ENCODE results near the gene TENM3. TPM values are rescaled to one million over a fixed set of nuclear protein-coding genes. Genes with fewer than 3 reads are reported as not detected.

The TENM3 gene
- total RNA-seq, 2 experiments from 2014 or later = not detected

DNA sequence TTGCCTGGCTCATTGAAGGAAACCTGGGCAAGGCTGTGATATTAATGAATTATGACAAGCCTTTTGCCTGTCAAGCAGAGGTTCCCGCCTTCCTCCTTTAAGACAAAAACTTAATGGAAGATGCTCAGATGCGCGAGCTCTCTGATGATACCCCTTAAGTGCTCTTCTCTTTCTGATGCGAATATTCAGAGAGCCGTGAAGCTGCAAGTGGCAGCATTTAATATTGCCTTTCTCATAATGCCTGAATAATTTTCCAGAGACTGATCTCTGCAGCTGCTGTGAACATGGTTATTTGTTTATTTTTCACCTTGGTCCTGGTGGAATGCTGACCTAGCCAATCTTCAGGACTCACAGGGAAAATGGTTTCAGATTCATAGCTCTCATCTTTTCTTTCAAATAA is 251.8 kb downstream of the TENM3 start:
- Mint-ChIP-seq H3K27me3 (ENCODE audit: low read depth) (peaks cover 9% of the 10 kb centered on the region), H3K27ac (no peak overlapping the region), H3K9me3 (ENCODE audit: insufficient read depth) (no peaks in the 10 kb centered on the region), H3K4me3 (no peak overlapping the region), H3K4me1 (ENCODE audit: low read depth) (peaks cover 4% of the 10 kb centered on the region), H3K36me3 (ENCODE audit: low read depth) (no peaks in the 10 kb centered on the region)
- ATAC-seq = no peak
- POLR2A ChIA-PET = no interaction called here
- DNase-seq = no peak
- CTCF ChIA-PET = interaction anchor here (0.7 kb wide), 1 partner anchor 11 kb away, joined by 3 read pairs; no protein-coding TSS in a partner anchor

DNA sequence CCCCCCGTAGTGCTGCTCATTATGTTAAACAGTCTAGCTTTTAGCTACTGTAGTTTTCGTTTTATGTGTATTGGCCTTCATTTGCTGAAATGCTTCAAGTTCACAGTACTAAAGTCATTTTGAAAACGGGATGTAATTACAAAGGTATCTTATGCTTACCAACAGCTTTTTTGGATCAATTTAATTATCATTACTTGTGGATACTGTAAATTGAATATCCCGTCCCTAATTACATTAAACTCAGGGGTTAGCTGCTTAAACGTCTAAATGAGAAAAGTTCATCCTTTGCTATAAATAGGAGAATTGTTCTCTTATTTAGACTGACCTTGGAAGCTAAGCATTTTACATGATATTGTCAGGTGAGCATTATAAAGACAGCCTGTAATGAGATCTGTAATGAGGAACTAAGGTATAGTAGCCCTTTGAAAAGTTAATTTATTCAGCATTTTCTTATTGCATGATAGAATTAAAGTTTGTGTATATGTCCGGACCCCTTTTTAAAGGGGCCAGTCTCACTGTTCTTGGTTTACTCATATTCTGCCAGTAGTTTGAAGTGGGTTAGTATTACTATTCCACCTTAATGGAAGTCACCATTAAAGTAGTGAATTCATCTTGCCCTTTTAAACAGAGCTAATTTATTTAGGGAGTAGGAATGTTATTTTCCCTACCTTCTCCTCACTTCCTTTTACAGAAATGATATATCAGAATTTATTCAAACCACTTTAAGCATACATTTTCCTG is 252.6 kb downstream of the TENM3 start:
- Mint-ChIP-seq H3K27ac (no peak overlapping the region), H3K9me3 (ENCODE audit: insufficient read depth) (no peaks in the 10 kb centered on the region), H3K4me3 (no peak overlapping the region), H3K27me3 (ENCODE audit: low read depth) (peaks cover 6% of the 10 kb centered on the region), H3K36me3 (ENCODE audit: low read depth) (no peaks in the 10 kb centered on the region), H3K4me1 (ENCODE audit: low read depth) (peaks cover 4% of the 10 kb centered on the region)
- ATAC-seq = no peak
- DNase-seq = no peak
- ChIA-PET CTCF (interaction anchor here (0.7 to 1.1 kb wide), 3 partner anchors 9 to 108 kb away, joined by 3 read pairs; no protein-coding TSS in a partner anchor), POLR2A (no interaction called here)

DNA sequence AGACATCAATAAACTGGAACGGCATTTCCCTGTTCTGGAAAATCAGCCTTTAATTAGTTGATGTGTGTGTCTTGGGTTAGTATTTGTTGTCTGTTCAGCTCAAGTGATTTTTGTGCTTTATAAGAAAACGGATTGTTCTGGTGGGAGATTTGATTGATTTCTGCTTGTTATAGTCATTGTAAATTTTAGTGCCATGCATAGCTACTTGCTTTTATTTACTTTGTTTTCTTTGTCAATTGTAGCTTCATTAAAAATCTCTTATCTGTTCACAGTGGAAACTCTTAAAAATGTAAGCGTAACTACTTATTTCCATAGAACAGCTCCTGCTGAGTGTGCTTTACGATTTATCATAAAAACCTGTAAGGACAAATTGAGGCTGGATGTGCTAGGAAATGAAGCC is 253.2 kb downstream of the TENM3 start:
- Mint-ChIP-seq H3K27ac (no peak overlapping the region), H3K4me3 (no peak overlapping the region), H3K27me3 (ENCODE audit: low read depth) (peaks cover 6% of the 10 kb centered on the region), H3K36me3 (ENCODE audit: low read depth) (no peaks in the 10 kb centered on the region), H3K9me3 (ENCODE audit: insufficient read depth) (no peaks in the 10 kb centered on the region), H3K4me1 (ENCODE audit: low read depth) (peaks cover 4% of the 10 kb centered on the region)
- ChIA-PET CTCF (interaction anchor here (0.7 to 1.1 kb wide), 2 partner anchors 10 to 107 kb away, joined by 3 read pairs; no protein-coding TSS in a partner anchor), POLR2A (no interaction called here)
- ATAC-seq (no peak), DNase-seq (no peak)

DNA sequence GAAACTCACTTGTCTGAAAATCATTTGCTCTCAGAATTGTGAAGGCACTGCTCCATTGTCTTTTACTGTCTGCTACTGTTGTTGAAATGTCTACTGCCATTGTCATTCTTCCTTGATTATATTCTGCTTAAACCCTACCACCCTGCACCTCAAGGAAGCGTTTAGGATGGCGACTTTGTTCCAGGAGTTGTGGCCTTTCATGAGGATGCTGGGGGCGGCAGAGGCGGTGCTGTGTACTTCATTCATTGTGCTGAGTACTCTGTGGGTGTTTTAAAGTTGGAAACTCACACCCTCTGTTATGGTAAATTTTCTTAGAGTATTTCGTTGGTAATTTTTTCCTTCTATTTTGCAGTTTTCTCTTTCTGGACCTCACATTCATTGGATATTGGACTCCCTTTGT is 258.9 kb downstream of the TENM3 start:
- Mint-ChIP-seq H3K27me3 (ENCODE audit: low read depth) (no peaks in the 10 kb centered on the region), H3K27ac (no peak overlapping the region), H3K9me3 (ENCODE audit: insufficient read depth) (no peaks in the 10 kb centered on the region), H3K36me3 (ENCODE audit: low read depth) (no peaks in the 10 kb centered on the region), H3K4me1 (ENCODE audit: low read depth) (no peaks in the 10 kb centered on the region), H3K4me3 (no peak overlapping the region)
- ChIA-PET CTCF (no interaction called here), POLR2A (no interaction called here)
- ATAC-seq = no peak
- DNase-seq = no peak

DNA sequence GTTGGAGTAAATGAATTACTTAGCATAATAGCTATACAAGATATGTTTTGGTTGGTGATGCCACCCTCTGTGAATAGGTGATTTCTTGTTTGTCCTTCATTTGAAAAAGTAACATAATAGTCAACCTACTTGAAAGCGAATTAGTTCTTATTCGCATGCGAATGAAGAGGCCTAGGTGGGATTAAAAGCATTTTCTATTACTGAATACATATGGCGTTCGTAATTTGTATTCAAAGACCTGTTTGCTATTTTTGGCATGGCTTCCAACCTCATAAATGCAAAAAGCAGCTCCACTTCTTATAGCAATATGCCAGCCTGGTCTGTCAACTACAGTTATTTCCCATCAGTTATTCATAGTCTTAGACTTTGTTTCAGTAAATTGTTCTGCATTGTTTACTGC is 261.3 kb downstream of the TENM3 start:
- H3K27me3 Mint-ChIP-seq (ENCODE audit: low read depth) = no peaks in the 10 kb centered on the region

DNA sequence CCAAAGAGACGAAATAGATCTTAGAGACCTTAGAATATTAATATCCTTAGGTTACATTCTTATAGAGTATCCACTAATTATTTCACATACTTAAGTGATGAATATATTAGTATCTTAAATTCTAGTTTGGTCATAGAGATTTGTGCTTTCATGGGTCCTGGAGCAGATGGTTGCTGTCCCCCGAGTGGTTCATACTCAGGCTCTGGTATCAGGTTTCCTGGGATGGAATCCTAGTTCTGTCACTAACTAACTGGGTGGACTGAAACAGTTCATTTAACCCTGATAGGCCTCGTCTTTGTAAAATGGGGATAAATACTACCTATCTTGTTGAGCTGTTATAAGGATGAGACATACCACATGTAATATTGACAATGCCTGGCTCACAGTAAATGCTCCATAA is 264.6 kb downstream of the TENM3 start:
- no peak for ATAC-seq
- Mint-ChIP-seq H3K27me3 (ENCODE audit: low read depth) (peaks cover 2% of the 10 kb centered on the region), H3K9me3 (ENCODE audit: insufficient read depth) (no peaks in the 10 kb centered on the region), H3K4me3 (no peak overlapping the region), H3K27ac (no peak overlapping the region), H3K4me1 (ENCODE audit: low read depth) (no peaks in the 10 kb centered on the region), H3K36me3 (ENCODE audit: low read depth) (no peaks in the 10 kb centered on the region)
- no peak for DNase-seq
- POLR2A ChIA-PET = no interaction called here
- CTCF ChIA-PET = no interaction called here

More for the DNA sequence above, 261.3 kb downstream of the TENM3 start:
- Mint-ChIP-seq H3K27ac (no peak overlapping the region), H3K4me3 (no peak overlapping the region), H3K4me1 (ENCODE audit: low read depth) (no peaks in the 10 kb centered on the region), H3K9me3 (ENCODE audit: insufficient read depth) (no peaks in the 10 kb centered on the region), H3K36me3 (ENCODE audit: low read depth) (no peaks in the 10 kb centered on the region)
- ChIA-PET CTCF (no interaction called here), POLR2A (no interaction called here)
- no peak for ATAC-seq
- no peak for DNase-seq

DNA sequence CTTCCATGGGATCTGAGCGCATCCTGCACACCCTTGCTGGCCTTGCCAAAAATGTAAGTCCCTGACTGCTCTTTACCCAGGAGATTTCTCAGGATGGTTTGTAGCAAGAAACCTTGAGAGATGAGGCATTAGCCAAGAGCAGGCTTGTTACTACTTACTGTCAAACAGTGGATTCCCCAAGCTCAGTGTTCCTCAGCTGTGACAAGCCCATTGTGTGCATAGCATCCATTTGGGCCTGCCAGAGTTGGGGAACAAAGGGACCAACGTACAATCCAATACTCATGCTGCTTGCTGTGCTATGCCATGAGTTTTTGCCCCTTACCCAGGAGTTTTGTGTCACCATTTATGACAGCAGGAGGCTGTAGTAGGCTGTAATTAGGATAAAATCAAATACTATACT is 267.6 kb downstream of the TENM3 start:
- H3K4me1 Mint-ChIP-seq (ENCODE audit: low read depth) = no peaks in the 10 kb centered on the region
- H3K36me3 Mint-ChIP-seq (ENCODE audit: low read depth) = no peaks in the 10 kb centered on the region
- DNase-seq (no peak), ATAC-seq (no peak)
- POLR2A ChIA-PET = no interaction called here
- H3K4me3 Mint-ChIP-seq = no peak overlapping the region
- no peaks in the 10 kb centered on the region for H3K9me3 Mint-ChIP-seq (ENCODE audit: insufficient read depth)
- H3K27ac Mint-ChIP-seq = no peak overlapping the region
- CTCF ChIA-PET = no interaction called here
- H3K27me3 Mint-ChIP-seq (ENCODE audit: low read depth) = peaks cover 2% of the 10 kb centered on the region

DNA sequence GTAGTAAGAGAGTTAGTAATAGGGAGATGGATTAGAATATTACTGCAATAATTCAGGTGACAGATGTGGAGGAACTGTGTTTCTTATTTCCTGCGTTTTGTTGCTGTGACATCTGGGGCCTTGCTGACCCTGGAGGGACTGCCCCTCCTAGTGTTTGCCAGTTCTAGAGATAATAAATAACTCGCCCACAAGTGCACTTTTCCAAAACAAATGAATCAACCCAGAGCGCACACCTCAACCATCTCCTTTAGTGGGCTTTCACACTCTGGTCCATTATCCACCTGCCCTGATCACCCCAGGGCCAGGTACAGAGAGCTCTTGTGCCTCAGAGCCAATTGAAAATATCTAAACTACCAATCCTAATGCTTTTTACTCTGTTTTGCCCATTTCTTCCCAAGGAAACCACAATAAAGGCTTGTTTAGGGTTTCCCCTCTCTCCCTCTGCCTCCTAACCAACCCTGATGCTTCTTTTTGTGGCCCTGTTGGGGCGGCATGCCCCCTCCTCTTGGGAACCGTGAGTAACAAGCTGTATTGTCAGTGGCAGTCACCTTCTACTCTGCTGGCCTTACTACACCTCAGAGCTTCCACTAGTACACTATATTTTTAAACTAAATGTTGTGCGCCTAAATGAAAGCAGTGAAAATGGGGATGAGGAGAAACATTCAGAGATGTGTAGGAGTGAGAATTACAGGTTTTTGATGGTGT is 270.5 kb downstream of the TENM3 start:
- no peak for ATAC-seq
- H3K27ac Mint-ChIP-seq = no peak overlapping the region
- H3K4me1 Mint-ChIP-seq (ENCODE audit: low read depth) = no peaks in the 10 kb centered on the region
- POLR2A ChIA-PET = no interaction called here
- no peaks in the 10 kb centered on the region for H3K36me3 Mint-ChIP-seq (ENCODE audit: low read depth)
- CTCF ChIA-PET = no interaction called here
- peaks cover 2% of the 10 kb centered on the region for H3K27me3 Mint-ChIP-seq (ENCODE audit: low read depth)
- no peak overlapping the region for H3K4me3 Mint-ChIP-seq
- DNase-seq = no peak
- no peaks in the 10 kb centered on the region for H3K9me3 Mint-ChIP-seq (ENCODE audit: insufficient read depth)

DNA sequence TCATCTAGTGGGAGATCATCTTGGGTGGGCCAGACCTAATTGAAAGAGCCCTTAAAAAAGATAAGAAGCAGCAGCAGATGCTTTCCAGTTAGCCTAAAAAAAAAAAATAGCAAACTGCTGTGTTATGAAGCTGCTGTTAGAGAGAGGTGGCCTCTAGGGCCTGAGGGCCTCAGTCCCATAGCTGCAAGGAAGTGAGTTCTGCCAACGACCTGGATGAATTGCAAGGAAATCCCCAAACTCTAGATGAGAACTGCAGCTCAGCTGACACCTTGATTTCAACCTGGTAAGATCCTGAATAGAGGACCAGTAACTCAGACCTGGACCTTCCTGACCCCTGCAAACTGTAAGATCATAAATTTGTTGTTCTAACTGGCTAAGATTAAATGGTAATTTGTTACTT is 275.2 kb downstream of the TENM3 start:
- POLR2A ChIA-PET = no interaction called here
- CTCF ChIA-PET = no interaction called here
- Mint-ChIP-seq H3K4me1 (ENCODE audit: low read depth) (no peaks in the 10 kb centered on the region), H3K27ac (no peak overlapping the region), H3K4me3 (no peak overlapping the region), H3K27me3 (ENCODE audit: low read depth) (no peaks in the 10 kb centered on the region), H3K9me3 (ENCODE audit: insufficient read depth) (no peaks in the 10 kb centered on the region), H3K36me3 (ENCODE audit: low read depth) (no peaks in the 10 kb centered on the region)
- ATAC-seq (no peak), DNase-seq (no peak)

DNA sequence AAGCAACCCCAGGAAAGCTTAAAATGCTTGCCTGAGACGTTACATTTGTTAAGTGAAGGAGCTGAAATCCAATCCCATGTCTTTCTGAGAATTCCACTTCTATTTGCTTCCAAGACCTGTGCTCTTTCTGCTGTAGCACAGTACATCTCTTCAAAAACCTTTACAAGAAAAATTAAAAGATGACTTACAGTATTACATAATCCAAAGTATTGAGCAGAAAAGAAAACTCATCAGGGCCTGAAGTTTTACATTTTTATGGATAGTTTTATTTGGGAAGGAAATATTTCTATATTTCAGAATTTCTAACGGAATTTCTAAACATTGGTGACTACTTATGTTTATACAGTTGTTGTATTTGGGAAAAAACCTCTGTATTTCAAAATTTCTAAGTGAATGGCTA is 276.3 kb downstream of the TENM3 start:
- no peak overlapping the region for H3K27ac Mint-ChIP-seq
- CTCF ChIA-PET = no interaction called here

DNA sequence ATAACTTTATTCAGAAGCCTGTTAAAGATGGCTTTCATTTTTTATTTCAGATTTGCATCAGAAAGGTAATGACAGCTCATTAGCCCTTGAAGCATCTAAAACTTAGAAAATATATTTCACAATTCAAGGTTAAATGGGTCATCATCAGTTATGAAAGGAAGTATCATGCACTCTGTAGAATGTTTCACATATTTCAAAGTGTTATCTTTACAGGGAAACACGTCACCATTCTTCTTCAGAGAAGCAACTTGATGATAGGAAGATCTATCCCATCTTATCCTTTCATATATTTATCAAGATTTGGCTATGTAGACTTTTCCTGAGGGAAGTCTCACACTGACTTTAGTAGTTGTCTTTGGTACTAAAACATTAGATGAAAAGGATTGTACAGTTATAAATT is 277.8 kb downstream of the TENM3 start:
- H3K36me3 Mint-ChIP-seq (ENCODE audit: low read depth) = no peaks in the 10 kb centered on the region
- no peaks in the 10 kb centered on the region for H3K9me3 Mint-ChIP-seq (ENCODE audit: insufficient read depth)
- H3K27ac Mint-ChIP-seq = no peak overlapping the region
- POLR2A ChIA-PET = no interaction called here
- DNase-seq (no peak), ATAC-seq (no peak)
- no peak overlapping the region for H3K4me3 Mint-ChIP-seq
- no peaks in the 10 kb centered on the region for H3K27me3 Mint-ChIP-seq (ENCODE audit: low read depth)
- H3K4me1 Mint-ChIP-seq (ENCODE audit: low read depth) = no peaks in the 10 kb centered on the region
- CTCF ChIA-PET = no interaction called here

More for the DNA sequence above, 276.3 kb downstream of the TENM3 start:
- no peaks in the 10 kb centered on the region for H3K4me1 Mint-ChIP-seq (ENCODE audit: low read depth)
- H3K9me3 Mint-ChIP-seq (ENCODE audit: insufficient read depth) = no peaks in the 10 kb centered on the region
- H3K36me3 Mint-ChIP-seq (ENCODE audit: low read depth) = no peaks in the 10 kb centered on the region
- DNase-seq = no peak
- ATAC-seq = no peak
- POLR2A ChIA-PET = no interaction called here
- H3K4me3 Mint-ChIP-seq = no peak overlapping the region
- H3K27me3 Mint-ChIP-seq (ENCODE audit: low read depth) = no peaks in the 10 kb centered on the region

DNA sequence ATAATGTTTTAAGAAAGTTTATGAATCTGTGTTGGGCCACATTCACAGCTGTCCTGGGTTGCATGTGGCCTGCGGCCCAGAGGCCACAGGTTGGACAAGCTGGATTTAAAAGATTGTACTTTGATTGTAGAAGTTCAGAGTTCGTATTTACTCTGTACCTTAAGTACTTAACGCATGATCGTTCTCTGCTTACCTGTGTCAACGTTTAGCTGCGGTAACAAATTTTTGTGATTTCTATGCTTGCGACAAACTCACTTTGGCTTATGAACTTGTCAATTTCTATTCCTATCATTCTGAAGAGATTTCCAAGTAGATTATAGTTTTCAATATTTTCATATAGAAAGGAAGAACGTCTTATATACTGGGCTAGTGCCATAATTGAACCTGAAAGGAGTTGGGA is 285.6 kb downstream of the TENM3 start:
- DNase-seq = no peak
- H3K9me3 Mint-ChIP-seq (ENCODE audit: insufficient read depth) = no peaks in the 10 kb centered on the region
- POLR2A ChIA-PET = no interaction called here
- no peak overlapping the region for H3K27ac Mint-ChIP-seq
- H3K4me1 Mint-ChIP-seq (ENCODE audit: low read depth) = no peaks in the 10 kb centered on the region
- ATAC-seq = no peak
- H3K27me3 Mint-ChIP-seq (ENCODE audit: low read depth) = no peaks in the 10 kb centered on the region
- H3K4me3 Mint-ChIP-seq = no peak overlapping the region
- CTCF ChIA-PET = no interaction called here
- H3K36me3 Mint-ChIP-seq (ENCODE audit: low read depth) = no peaks in the 10 kb centered on the region

Data from activated CD8-positive, alpha-beta T cell treated with anti-CD3 and anti-CD28 coated beads, Interleukin-2, amount 10 ng/mL, durations not matched to agents 7 days and 5 days (primary cell).